Fibroblast of lung (primary cell): ENCODE data around the gene ACAD11.

Experiments used
- EZH2 ChIP-seq: IDR thresholded peaks from 2 replicates; pipeline ENCODE4 v1.5.1; 2012; ENCODE audit warnings: low read length, control low read depth, mild to moderate bottlenecking; ENCODE audit errors: missing control alignments
- TF ChIP-seq, protein P1 (sequence below), 2 donors: IDR thresholded peaks in 1 of 2; conservative IDR thresholded peaks in 1 of 2; 1 replicate in 1 of 2; 2 replicates in 1 of 2; pipeline ENCODE4 v1.5.1; 2011 to 2012; ENCODE audit warnings: low read length in 2 of 2, control low read depth in 1 of 2, inconsistent platforms in 1 of 2, low read depth in 1 of 2, mild to moderate bottlenecking in 1 of 2

DNA sequence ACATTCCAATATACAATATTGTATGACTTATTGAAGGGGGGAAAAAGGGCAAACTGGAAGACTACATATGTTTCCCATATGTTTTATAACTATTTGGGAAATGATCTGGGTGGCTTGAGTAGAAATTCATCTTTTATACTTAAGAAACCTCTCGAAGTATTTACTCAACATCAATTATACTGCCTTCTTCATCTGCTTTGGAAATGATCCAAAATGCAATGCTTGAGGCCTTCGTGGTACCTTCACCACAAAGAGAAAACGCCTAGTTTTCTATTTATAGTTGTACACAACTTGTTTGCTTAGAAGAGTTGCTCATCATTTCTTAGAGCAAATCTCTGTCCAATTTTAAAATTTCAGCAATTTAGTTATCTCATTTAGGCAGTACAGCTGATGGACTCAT is 43.7 kb downstream of the ACAD11 start:
- TF ChIP-seq, protein P1, sequence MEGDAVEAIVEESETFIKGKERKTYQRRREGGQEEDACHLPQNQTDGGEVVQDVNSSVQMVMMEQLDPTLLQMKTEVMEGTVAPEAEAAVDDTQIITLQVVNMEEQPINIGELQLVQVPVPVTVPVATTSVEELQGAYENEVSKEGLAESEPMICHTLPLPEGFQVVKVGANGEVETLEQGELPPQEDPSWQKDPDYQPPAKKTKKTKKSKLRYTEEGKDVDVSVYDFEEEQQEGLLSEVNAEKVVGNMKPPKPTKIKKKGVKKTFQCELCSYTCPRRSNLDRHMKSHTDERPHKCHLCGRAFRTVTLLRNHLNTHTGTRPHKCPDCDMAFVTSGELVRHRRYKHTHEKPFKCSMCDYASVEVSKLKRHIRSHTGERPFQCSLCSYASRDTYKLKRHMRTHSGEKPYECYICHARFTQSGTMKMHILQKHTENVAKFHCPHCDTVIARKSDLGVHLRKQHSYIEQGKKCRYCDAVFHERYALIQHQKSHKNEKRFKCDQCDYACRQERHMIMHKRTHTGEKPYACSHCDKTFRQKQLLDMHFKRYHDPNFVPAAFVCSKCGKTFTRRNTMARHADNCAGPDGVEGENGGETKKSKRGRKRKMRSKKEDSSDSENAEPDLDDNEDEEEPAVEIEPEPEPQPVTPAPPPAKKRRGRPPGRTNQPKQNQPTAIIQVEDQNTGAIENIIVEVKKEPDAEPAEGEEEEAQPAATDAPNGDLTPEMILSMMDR (conservative IDR thresholded peaks at IDR 0.05 in 1 of 2, IDR thresholded peaks at IDR 0.05 in 1 of 2; ENCODE audit: low read depth in 1 of 2, low read length in 2 of 2) = no peak
- no peak for TF ChIP-seq EZH2
